Measurements from ENCODE around the gene CEACAM16.

The CEACAM16 gene

DNA sequence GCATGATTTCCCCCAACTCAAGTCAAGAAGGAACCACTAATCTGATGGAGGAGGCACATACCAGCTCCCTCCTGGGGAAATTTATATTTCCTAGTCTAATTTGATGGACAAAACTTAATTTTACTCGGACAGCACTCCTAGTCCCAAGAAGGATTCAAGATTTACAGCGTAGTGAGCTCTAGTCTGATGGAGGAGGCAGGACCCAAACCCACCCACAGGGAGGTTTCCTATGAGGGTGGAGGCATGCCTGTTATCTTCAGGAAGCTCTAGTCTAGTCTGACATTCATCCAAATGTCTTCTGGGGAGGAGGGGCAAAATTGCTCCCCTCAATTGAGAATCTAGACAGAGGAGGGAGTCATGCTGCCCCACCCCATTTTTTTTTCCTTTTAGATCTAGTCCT is 39.2 kb downstream of the CEACAM16 start:
- TF ChIP-seq FOXA1 (IDR thresholded peaks at IDR 0.05) (no peak), ZNF384 (IDR thresholded peaks at IDR 0.05) (no peak), ARNT (IDR thresholded peaks at IDR 0.05) (no peak), SUZ12 (IDR thresholded peaks at IDR 0.05) (no peak), FOXK2 (IDR thresholded peaks at IDR 0.05) (no peak)
- no peak for DNase-seq (ENCODE audit: extremely low spot score)
- CTCF ChIA-PET = interaction anchor here (0.6 kb wide), 1 partner anchor 108 kb away, joined by 5 read pairs; the partner anchor contains the start of gene NECTIN2
- POLR2A ChIA-PET = no interaction called here

GRCh38 chr19:44738603-44739558 is 39.9 kb downstream of the CEACAM16 start:
- ChIA-PET CTCF (interaction anchor here (0.6 to 1.2 kb wide), 4 partner anchors 12 to 632 kb away, joined by 3 to 4 read pairs (median 3); no protein-coding TSS in a partner anchor), POLR2A (no interaction called here)
- TF ChIP-seq BHLHE40 (IDR thresholded peaks at IDR 0.05; ENCODE audit: borderline replicate concordance) (no peak), FOXM1 (IDR thresholded peaks at IDR 0.05; ENCODE audit: borderline replicate concordance) (no peak), CTBP1 (IDR thresholded peaks at IDR 0.05; ENCODE audit: borderline replicate concordance) (no peak), SP1 (IDR thresholded peaks at IDR 0.05) (no peak)
- no peak for DNase-seq (ENCODE audit: extremely low spot score)

DNA sequence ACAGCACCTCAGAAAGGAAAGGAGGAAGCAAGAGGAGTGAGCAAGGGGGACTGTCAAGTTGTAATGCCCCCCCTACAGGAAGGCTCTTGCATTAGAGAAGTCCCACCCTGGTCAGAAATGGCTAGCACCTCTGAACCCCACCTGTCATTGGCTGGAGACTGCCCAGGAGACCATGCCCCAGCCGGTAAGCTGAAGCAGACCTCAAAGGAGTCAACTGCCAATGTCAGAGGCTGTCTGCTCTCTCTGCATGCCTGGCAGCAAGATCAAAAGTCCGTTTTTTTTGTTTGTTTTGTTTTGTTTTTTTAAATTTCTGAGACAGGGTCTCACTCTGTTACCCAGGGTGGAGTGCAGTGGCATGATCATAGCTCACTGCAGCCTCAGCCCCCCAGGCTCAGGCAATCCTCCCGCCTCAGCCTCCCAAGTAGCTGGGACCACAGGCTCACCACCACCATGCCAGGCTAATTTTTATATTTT is 41.4 kb downstream of the CEACAM16 start:
- TF ChIP-seq ELF4 (IDR thresholded peaks at IDR 0.05) (no peak), HDGF (IDR thresholded peaks at IDR 0.05; ENCODE audit: borderline replicate concordance) (no peak), CTBP1 (IDR thresholded peaks at IDR 0.05; ENCODE audit: borderline replicate concordance) (no peak), PKNOX1 (IDR thresholded peaks at IDR 0.05) (no peak), FOXM1 (IDR thresholded peaks at IDR 0.05; ENCODE audit: borderline replicate concordance) (no peak), BHLHE40 (IDR thresholded peaks at IDR 0.05; ENCODE audit: borderline replicate concordance) (no peak), LEF1 (IDR thresholded peaks at IDR 0.05; ENCODE audit: borderline replicate concordance) (no peak), FOXK2 (IDR thresholded peaks at IDR 0.05) (no peak)
- POLR2A ChIA-PET = no interaction called here
- CTCF ChIA-PET = no interaction called here
- DNase-seq (ENCODE audit: extremely low spot score) = no peak

DNA sequence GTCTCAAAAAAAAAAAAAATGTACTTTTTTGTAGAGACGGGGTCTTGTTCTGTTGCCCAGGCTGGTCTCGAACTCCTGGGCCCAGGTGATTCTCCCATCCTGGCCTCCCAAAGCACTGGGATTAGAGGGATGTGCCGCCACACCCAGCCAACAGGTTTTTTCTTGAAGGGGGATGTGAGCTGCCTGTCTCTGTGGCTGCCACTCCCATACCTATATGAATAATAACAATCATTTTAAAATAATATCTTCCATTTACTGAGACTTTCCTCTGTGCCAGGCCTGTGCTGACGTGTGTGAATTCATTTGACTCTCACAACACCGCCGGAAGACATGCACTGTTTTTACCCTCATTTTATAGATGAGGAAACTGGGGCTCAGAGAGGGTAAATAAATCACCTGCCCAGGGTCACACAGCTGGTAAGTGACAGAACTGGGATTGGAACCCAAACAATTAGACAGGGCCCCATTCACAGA is 42.3 kb downstream of the CEACAM16 start:
- TF ChIP-seq PKNOX1 (IDR thresholded peaks at IDR 0.05) (no peak), SP1 (IDR thresholded peaks at IDR 0.05) (no peak), NFRKB (IDR thresholded peaks at IDR 0.05) (no peak), SUZ12 (IDR thresholded peaks at IDR 0.05) (no peak), ELF4 (IDR thresholded peaks at IDR 0.05) (no peak), LEF1 (IDR thresholded peaks at IDR 0.05; ENCODE audit: borderline replicate concordance) (no peak), HDGF (IDR thresholded peaks at IDR 0.05; ENCODE audit: borderline replicate concordance) (no peak), FOXM1 (IDR thresholded peaks at IDR 0.05; ENCODE audit: borderline replicate concordance) (no peak)
- DNase-seq (ENCODE audit: extremely low spot score) = no peak
- ChIA-PET POLR2A (no interaction called here), CTCF (no interaction called here)

- POLR2A ChIA-PET = no interaction called here
- CTCF ChIA-PET = no interaction called here
- TF ChIP-seq HDGF (IDR thresholded peaks at IDR 0.05; ENCODE audit: borderline replicate concordance) = no peak
- no peak for TF ChIP-seq CTBP1 (IDR thresholded peaks at IDR 0.05; ENCODE audit: borderline replicate concordance)
- no peak for TF ChIP-seq FOXM1 (IDR thresholded peaks at IDR 0.05; ENCODE audit: borderline replicate concordance)
- no peak for TF ChIP-seq NFRKB (IDR thresholded peaks at IDR 0.05)
- no peak for TF ChIP-seq ZNF384 (IDR thresholded peaks at IDR 0.05)
- no peak for TF ChIP-seq ELF4 (IDR thresholded peaks at IDR 0.05)
- TF ChIP-seq SP1 (IDR thresholded peaks at IDR 0.05) = no peak
- TF ChIP-seq ARNT (IDR thresholded peaks at IDR 0.05) = no peak
- no peak for TF ChIP-seq PKNOX1 (IDR thresholded peaks at IDR 0.05)
- no peak for TF ChIP-seq TARDBP (IDR thresholded peaks at IDR 0.05)
- no peak for TF ChIP-seq LEF1 (IDR thresholded peaks at IDR 0.05; ENCODE audit: borderline replicate concordance)
- no peak for TF ChIP-seq FOXK2 (IDR thresholded peaks at IDR 0.05)
- TF ChIP-seq L3MBTL2 (conservative IDR thresholded peaks at IDR 0.05) = no peak
- DNase-seq (ENCODE audit: extremely low spot score) = no peak
Measured at GRCh38 chr19:44741841-44742329, 42.9 kb downstream of the CEACAM16 start.

DNA sequence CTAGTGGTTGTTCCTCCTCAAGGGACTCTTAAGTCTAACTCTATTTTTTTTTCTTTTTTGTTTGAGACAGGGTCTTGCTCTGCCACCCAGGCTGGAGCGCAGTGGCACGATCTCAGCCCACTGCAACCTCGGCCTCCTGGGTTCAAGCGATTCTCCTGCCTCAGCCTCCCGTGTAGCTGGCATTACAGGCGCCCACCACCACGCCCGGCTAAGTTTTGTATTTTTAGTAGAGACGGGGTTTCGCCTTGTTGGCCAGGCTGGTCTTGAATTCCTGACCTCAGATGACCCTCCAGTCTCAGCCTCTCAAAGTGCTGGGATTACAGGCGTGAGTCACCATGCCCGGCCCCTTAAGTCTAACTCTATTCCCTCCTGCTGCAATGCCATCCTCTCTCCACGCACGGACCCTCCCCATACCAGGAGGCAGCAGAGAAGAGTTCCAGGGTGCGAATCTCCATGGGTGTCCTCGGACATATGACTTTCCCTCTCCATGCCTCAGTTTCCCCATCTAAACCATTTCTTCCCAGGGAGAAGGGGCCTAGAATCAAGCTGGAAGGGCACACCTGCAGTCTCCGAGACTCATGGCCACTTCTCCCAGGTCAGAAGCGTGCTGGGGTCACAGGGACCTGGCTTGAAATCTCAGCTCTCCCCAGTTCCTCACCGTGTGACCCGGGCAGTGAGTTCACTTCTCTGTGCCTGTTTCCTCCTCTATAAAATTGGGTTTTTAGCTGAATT is 43.5 kb downstream of the CEACAM16 start:
- DNase-seq (ENCODE audit: extremely low spot score) = no peak
- ChIA-PET CTCF (interaction anchor here (1.2 kb wide), 1 partner anchor 28 kb away, joined by 3 read pairs; no protein-coding TSS in a partner anchor), POLR2A (interaction anchor here (0.9 kb wide), 1 partner anchor 10 kb away, joined by 3 read pairs; no protein-coding TSS in a partner anchor)
- TF ChIP-seq LEF1 (IDR thresholded peaks at IDR 0.05; ENCODE audit: borderline replicate concordance) (no peak), FOXK2 (IDR thresholded peaks at IDR 0.05) (no peak), BHLHE40 (IDR thresholded peaks at IDR 0.05; ENCODE audit: borderline replicate concordance) (no peak), L3MBTL2 (conservative IDR thresholded peaks at IDR 0.05) (no peak)

All from HEK293T (cell line).